Erythroblast (primary cell): ENCODE data around the gene HOXC5.

Experiments
- GATA1 ChIP-seq: IDR thresholded peaks from 2 replicates; pipeline ENCODE4 v1.6.1; 2011; ENCODE audit warnings: low read depth, mild to moderate bottlenecking, control low read depth, low read length, moderate library complexity
- POLR2A ChIP-seq: IDR thresholded peaks from 2 replicates; pipeline ENCODE4 v1.6.1; 2011; ENCODE audit warnings: mild to moderate bottlenecking, low read length

DNA sequence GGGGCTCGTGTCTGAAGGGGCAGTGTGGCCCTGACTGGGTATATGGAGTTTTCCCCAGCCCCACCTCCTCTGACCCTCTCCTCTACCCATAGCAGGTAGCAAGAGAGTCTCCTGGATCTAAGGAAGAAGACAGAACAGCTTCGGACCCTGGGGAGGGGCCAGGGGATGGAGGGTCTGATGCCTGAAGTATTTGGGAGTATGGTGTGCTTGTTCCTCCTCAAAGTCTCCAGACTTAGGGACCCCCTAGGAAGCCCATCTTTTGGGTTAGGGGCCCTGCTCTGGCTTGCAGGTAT lies 24.6 kb upstream of the HOXC5 start:
- no peak for TF ChIP-seq POLR2A
- TF ChIP-seq GATA1: no peak
